ENCODE measurements around the gene ABCC12. TPM values are rescaled to one million over a fixed set of nuclear protein-coding genes. Genes with fewer than 3 reads are reported as not detected.

The ABCC12 gene
- total RNA-seq, 4 donors from 2014 or later: 0.13 TPM; not detected in 3

DNA sequence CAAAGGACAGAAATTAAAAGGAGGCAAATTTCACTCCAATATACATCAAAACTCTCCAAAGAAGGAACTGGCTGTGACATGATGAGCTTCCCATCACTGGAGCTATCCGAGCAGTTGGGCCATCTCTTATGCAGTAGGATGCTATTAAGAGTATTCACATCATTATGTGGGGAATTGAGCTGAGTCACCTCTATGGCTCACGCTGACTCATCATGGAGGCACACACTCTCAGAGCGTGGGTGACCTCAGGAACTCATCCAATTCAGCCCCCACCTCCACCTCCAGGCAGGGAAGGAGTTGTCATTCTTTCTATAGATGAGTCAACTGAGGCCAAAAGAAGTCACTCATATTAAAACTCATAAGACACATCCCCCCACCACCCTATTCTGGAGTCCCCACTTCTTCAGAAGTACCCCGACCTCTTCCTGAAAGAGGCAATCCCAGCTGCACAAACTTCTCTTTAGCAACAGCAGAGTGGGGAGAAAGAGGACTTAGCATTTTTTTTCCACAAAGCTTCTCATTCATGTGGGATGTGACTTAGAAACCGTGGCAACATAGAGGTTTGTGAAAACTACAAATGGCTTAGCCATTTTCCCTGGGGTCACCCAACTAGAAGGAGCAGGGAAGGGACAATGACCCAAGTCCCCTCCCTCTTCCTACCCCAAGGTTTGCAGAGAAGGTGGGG, 32.5 kb downstream of the ABCC12 start:
- DNase-seq: no peak
- TF ChIP-seq POLR2A (IDR thresholded peaks at IDR 0.05) (no peak), CTCF (IDR thresholded peaks at IDR 0.05) (no peak)
- Histone ChIP-seq H3K36me3 (no peaks in the 10 kb centered on the region), H3K27ac (no peak overlapping the region), H3K9me3 (no peaks in the 10 kb centered on the region), H3K4me1 (peaks cover 11 to 16% of the 10 kb centered on the region in 2 donors), H3K4me3 (replicated peaks in 1 of 3) (no peak overlapping the region), H3K27me3 (no peaks in the 10 kb centered on the region)
- intact Hi-C loops (cut with DNase I): no loop called here
- 76 to 84% methylated on average over 5 of the region's 5 CpGs for WGBS, 2 donors

DNA sequence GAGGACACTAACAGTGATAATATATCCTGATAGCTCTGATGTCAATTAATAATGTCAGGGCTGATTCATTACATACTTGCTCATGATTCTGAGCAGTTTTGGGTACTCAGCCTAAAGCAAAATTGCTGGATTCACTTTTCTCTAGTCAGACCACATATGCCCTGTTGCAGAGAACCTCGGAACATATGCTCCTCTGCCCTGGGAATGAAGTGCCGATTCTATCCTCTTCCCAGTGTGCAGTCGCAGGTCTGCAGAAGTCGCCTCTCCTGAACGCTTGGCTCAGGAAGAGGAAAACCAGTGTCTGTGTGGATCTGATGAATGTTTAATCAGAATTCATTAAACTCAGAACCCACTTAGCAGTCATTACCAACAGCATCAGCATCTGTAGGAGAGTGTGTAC, 34.5 kb downstream of the ABCC12 start:
- 85 to 90% methylated on average over 5 of the region's 5 CpGs for WGBS, 2 donors
- Histone ChIP-seq H3K4me1 (peaks cover 0 to under 1% of the 10 kb centered on the region in 2 donors), H3K36me3 (no peaks in the 10 kb centered on the region), H3K27me3 (no peaks in the 10 kb centered on the region), H3K27ac (no peak overlapping the region), H3K9me3 (no peaks in the 10 kb centered on the region), H3K4me3 (replicated peaks in 1 of 3) (no peak overlapping the region)
- intact Hi-C loops (cut with DNase I): no loop called here
- DNase-seq: no peak
- TF ChIP-seq CTCF (IDR thresholded peaks at IDR 0.05): no peak

GRCh38 chr16:48118841-48119240, 37.0 kb downstream of the ABCC12 start:
- no peaks in the 10 kb centered on the region for H3K36me3 ChIP-seq
- no peak for TF ChIP-seq POLR2A (IDR thresholded peaks at IDR 0.05)
- no peak for TF ChIP-seq CTCF (IDR thresholded peaks at IDR 0.05)
- no peak overlapping the region for H3K4me3 ChIP-seq (replicated peaks in 1 of 3)
- H3K4me1 ChIP-seq: no peaks in the 10 kb centered on the region
- H3K27ac ChIP-seq: no peak overlapping the region
- DNase-seq: no peak
- 87 to 94% methylated on average over 2 of the region's 2 CpGs for WGBS, 2 donors
- intact Hi-C loops (cut with DNase I): no loop called here
- H3K27me3 ChIP-seq: no peaks in the 10 kb centered on the region
- H3K9me3 ChIP-seq: no peaks in the 10 kb centered on the region

DNA sequence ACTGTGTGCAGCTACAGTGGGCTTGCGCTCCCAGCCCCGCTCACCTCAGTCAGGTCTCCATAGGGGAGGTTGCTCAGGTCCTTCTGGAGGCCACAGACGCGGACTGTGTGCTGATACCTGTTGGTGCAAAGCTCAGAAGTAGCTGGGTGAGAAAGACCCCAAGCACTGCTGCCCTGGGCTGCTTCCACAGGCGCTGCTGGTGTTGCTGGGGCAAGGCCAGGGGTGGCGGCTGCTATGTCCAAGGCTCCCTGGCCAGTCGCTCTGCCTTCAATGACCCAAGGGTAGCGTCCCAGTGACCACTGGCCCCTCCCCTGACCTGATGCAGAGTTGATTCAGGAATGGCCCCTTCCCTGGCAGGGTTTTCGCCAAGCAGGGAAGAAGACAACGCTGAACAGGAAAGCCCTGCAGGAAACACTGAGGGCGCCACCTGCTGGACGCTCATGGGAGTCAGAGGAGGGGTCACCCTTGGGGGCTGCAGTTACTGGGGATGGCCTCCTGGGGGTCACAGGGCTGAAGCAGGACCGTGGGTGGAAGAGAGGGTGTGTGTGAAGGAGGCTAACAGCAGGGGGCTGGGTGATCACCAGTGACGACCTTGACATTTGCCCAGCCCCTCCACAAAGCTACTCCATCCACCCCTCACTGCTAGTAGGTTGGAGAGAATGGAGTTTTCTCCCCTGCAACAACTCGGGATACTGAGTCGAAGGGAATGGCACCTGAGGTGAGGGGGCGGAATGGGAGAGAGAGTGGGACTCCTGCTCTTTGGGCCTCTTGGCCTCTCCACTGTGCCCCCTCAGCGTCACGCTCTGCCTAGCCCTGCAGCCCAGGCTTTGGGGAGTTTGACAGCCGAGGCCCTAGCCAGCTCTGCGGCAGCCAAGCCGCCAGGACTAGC, 38.3 kb downstream of the ABCC12 start:
- peak; percentile 37 to 52 for DNase-seq
- 56 to 59% methylated on average over 17 to 18 of the region's 22 CpGs for WGBS, 2 donors
- intact Hi-C loops (cut with DNase I): no loop called here
- H3K36me3 ChIP-seq: no peaks in the 10 kb centered on the region
- TF ChIP-seq CTCF (IDR thresholded peaks at IDR 0.05) (peak; percentile 25 to 64 (median 44)), POLR2A (IDR thresholded peaks at IDR 0.05) (no peak)
- no peak overlapping the region for H3K27ac ChIP-seq
- no peaks in the 10 kb centered on the region for H3K27me3 ChIP-seq
- no peak overlapping the region for H3K4me3 ChIP-seq (replicated peaks in 1 of 3)
- H3K9me3 ChIP-seq: no peaks in the 10 kb centered on the region
- H3K4me1 ChIP-seq: peaks cover 0 to 6% of the 10 kb centered on the region in 2 donors

DNA sequence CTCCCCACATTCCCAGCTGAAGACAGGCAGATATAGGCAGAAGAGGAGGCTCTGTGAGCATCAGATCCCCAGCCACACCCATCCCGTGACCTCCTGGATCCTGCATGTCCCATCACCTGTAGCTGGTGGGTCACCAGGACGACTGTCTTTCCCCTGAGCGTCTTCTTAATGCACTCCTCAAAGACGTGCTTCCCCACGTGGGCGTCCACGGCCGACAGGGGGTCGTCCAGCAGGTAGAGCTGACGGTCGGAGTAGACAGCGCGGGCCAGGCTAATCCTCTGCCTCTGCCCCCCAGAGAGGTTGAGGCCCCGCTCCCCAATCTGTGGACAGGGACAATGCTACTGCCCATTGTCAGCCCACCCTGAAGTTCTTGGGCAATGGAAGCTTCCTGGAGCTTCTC, 40.5 kb downstream of the ABCC12 start:
- no peak for DNase-seq
- intact Hi-C loops (cut with DNase I): no loop called here
- WGBS, 2 donors: 93% methylated on average over 9 to 14 of the region's 14 CpGs

More for the DNA sequence above, 40.5 kb downstream of the ABCC12 start:
- TF ChIP-seq POLR2A (IDR thresholded peaks at IDR 0.05): no peak
- TF ChIP-seq CTCF (IDR thresholded peaks at IDR 0.05): no peak
- Histone ChIP-seq H3K27me3 (no peaks in the 10 kb centered on the region), H3K4me3 (replicated peaks in 1 of 3) (no peak overlapping the region), H3K36me3 (no peaks in the 10 kb centered on the region), H3K9me3 (no peaks in the 10 kb centered on the region), H3K27ac (no peak overlapping the region), H3K4me1 (peaks cover 0 to 6% of the 10 kb centered on the region in 2 donors)
